Caco-2 (cell line): ENCODE measurements around the gene CMC2. TPM values are rescaled to one million over a fixed set of nuclear protein-coding genes. Genes with fewer than 3 reads are reported as not detected.

Experiments used
- BruUV-seq: library from RNA; stranded (reverse); fragments of 400-500 nt; replicated peaks from 2 replicates; lab custom pipeline; 2021; lab: Mats Ljungman, UMichigan
- CTCF ChIA-PET: fragments of 300-600 bp; sonication (Branson Sonifier 250); formaldehyde crosslinking; loops from one replicate; lab custom pipeline; 2022; ENCODE audit warnings: antibody characterized with exemption; lab: Charles Lee
- POLR2A ChIA-PET: fragments of 300-600 bp; sonication (Branson Sonifier 250); formaldehyde crosslinking; loops from one replicate; lab custom pipeline; 2022; ENCODE audit warnings: antibody characterized with exemption; lab: Charles Lee
- DNase-seq, 2 experiments: peaks; one replicate each; pipeline versions ENCODE4 v3.0.0 to v3.0.0-alpha.2; 2020 to 2022
- H3K27me3 ChIP-seq: replicated peaks from 2 replicates; pipeline ENCODE4 v1.6.0; 2011; ENCODE audit warnings: low read length; ENCODE audit not compliant: control insufficient read depth, insufficient read depth
- H3K36me3 ChIP-seq: 2 replicates; pipeline ENCODE4 v1.5.1; 2011; ENCODE audit warnings: low read length; ENCODE audit not compliant: control insufficient read depth, insufficient read depth
- H3K4me1 ChIP-seq: fragments of 250-450 bp; sonication (Bioruptor Pico); 2 replicates; pipeline ENCODE4 v1.5.1; 2020; ENCODE audit warnings: mild to moderate bottlenecking
- H3K4me3 ChIP-seq: 2 replicates; pipeline ENCODE4 v1.5.1; 2011; ENCODE audit warnings: low read depth, mild to moderate bottlenecking, control low read depth, low read length
- H3K9me3 ChIP-seq: fragments of 250-450 bp; sonication (Bioruptor Pico); 2 replicates; pipeline ENCODE4 v1.5.1; 2020; ENCODE audit warnings: mild to moderate bottlenecking, moderate library complexity
- H3K27ac Mint-ChIP-seq: one replicate; pipeline ENCODE4 v1.8.0; 2022; ENCODE audit warnings: mixed read lengths; ENCODE audit not compliant: unreplicated experiment
- H3K27me3 Mint-ChIP-seq: one replicate; pipeline ENCODE4 v1.8.0; 2022; ENCODE audit warnings: mixed read lengths; ENCODE audit not compliant: insufficient read depth, unreplicated experiment
- H3K36me3 Mint-ChIP-seq: one replicate; pipeline ENCODE4 v1.8.0; 2022; ENCODE audit warnings: mild to moderate bottlenecking, mixed read lengths; ENCODE audit not compliant: insufficient read depth, unreplicated experiment
- H3K4me1 Mint-ChIP-seq: one replicate; pipeline ENCODE4 v1.8.0; 2022; ENCODE audit warnings: low read depth, mixed read lengths; ENCODE audit not compliant: unreplicated experiment
- H3K4me3 Mint-ChIP-seq: one replicate; pipeline ENCODE4 v1.8.0; 2022; ENCODE audit warnings: mild to moderate bottlenecking, moderate library complexity, mixed read lengths; ENCODE audit not compliant: unreplicated experiment
- H3K9me3 Mint-ChIP-seq: one replicate; pipeline ENCODE4 v1.8.0; 2022; ENCODE audit warnings: mixed read lengths; ENCODE audit not compliant: unreplicated experiment
- intact Hi-C: fragments of 100-400 bp; cut with micrococcal nuclease; formaldehyde crosslinking; loops from one replicate; pipeline ENCODE4 v1.10.0; 2022; ENCODE audit not compliant: unreplicated experiment
- total RNA-seq: library from RNA; stranded (reverse); gene quantifications from 2 replicates; pipeline ENCODE4 v1.2.3, GENCODE V29; 2022
- TF ChIP-seq, protein P1 (sequence below), 2 experiments: fragments of 200-600 bp in 1 of 2; IDR thresholded peaks; 1 replicate in 1 of 2; 2 replicates in 1 of 2; pipeline versions ENCODE4 v1.5.1 to v1.8.0; 2011 to 2022; ENCODE audit warnings: antibody characterized with exemption in 1 of 2, control low read depth in 1 of 2, inconsistent platforms in 1 of 2, low read depth in 1 of 2, low read length in 1 of 2, mild to moderate bottlenecking in 1 of 2, moderate library complexity in 1 of 2; ENCODE audit not compliant: insufficient read depth in 1 of 2, severe bottlenecking in 1 of 2, unreplicated experiment in 1 of 2

Gene CMC2
- total RNA-seq, 1 experiment from 2014 or later = 94.1 TPM

DNA sequence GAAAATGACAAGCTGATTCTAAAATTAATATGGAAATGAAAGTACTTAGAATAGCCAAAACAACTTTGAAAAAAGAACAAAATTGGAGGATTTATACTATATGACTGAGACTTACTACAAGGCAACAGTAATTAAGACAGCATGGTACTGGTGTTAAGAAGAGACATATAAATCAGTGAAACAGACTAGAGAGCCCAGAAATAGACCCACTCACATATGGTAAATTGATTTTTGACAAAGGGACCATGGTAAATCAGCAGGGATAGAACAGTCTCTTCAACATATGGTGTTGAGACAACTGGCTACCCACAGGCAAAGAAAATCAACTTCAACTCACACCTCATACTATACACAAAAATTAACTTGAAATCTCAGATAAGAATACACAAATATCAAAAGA lies 12.9 kb downstream of the CMC2 start:
- Mint-ChIP-seq H3K4me3 (peak overlapping the region; percentile 62), H3K27ac (peak overlapping the region; percentile 91), H3K9me3 (no peaks in the 10 kb centered on the region), H3K36me3 (peaks cover 19% of the 10 kb centered on the region), H3K27me3 (no peaks in the 10 kb centered on the region), H3K4me1 (peaks cover 67% of the 10 kb centered on the region)
- no peak for DNase-seq
- H3K36me3 ChIP-seq = 0 out of 2 replicates have a peak, but pooled peaks cover 1% of the 10 kb centered on the region
- H3K27me3 ChIP-seq = no peaks in the 10 kb centered on the region
- TSS peak; percentile 90 for BruUV-seq
- no peak overlapping the region for H3K4me3 ChIP-seq
- TF ChIP-seq, protein P1, sequence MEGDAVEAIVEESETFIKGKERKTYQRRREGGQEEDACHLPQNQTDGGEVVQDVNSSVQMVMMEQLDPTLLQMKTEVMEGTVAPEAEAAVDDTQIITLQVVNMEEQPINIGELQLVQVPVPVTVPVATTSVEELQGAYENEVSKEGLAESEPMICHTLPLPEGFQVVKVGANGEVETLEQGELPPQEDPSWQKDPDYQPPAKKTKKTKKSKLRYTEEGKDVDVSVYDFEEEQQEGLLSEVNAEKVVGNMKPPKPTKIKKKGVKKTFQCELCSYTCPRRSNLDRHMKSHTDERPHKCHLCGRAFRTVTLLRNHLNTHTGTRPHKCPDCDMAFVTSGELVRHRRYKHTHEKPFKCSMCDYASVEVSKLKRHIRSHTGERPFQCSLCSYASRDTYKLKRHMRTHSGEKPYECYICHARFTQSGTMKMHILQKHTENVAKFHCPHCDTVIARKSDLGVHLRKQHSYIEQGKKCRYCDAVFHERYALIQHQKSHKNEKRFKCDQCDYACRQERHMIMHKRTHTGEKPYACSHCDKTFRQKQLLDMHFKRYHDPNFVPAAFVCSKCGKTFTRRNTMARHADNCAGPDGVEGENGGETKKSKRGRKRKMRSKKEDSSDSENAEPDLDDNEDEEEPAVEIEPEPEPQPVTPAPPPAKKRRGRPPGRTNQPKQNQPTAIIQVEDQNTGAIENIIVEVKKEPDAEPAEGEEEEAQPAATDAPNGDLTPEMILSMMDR (IDR thresholded peaks at IDR 0.05; ENCODE audit: insufficient read depth in 1 of 2, low read depth in 1 of 2, low read length in 1 of 2, severe bottlenecking in 1 of 2, unreplicated experiment in 1 of 2) = no peak
- H3K4me1 ChIP-seq = peaks cover 56% of the 10 kb centered on the region
- ChIA-PET CTCF (interaction anchor here (0.7 to 1.6 kb wide), 4 partner anchors 11 to 1373 kb away, joined by 3 to 12 read pairs (median 8); partner anchors contain the start of gene ATMIN), POLR2A (interaction anchor here (0.5 to 1.3 kb wide), 4 partner anchors 8 to 83 kb away, joined by 3 to 4 read pairs (median 4); partner anchors contain the start of genes C16orf46, CENPN and CMC2)
- intact Hi-C loops = loop anchor here (1.0 kb wide), 2 partner anchors 12 to 20 kb away; partner anchors contain the start of gene CMC2
- H3K9me3 ChIP-seq = no peaks in the 10 kb centered on the region

DNA sequence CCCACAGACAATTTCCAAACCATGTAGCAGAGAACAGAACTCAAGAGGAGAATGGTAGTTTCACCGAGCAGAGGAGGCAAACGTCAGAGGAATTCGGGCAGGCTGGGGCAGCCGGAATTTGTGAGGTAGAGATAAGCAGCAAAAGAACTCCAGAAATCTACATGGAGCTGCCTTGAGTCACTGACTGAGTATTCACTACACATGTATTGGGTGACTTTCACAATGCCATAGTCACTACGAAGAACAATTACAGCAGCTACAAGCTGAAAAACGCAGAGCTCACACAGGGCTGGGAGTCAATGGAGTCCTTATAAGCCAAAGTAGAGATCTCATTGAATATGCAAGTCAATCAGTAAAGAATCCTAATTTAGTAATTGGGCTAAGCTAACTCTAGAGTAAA lies 13.4 kb downstream of the CMC2 start:
- DNase-seq = peak; percentile 81 to 84
- Histone ChIP-seq H3K27me3 (no peaks in the 10 kb centered on the region), H3K36me3 (0 out of 2 replicates have a peak, but pooled peaks cover 1% of the 10 kb centered on the region), H3K4me1 (peaks cover 52% of the 10 kb centered on the region), H3K9me3 (no peaks in the 10 kb centered on the region), H3K4me3 (no peak overlapping the region)
- peak overlapping the region; percentile 91 for H3K27ac Mint-ChIP-seq
- no peaks in the 10 kb centered on the region for H3K27me3 Mint-ChIP-seq
- TF ChIP-seq, protein P1 (IDR thresholded peaks at IDR 0.05; ENCODE audit: insufficient read depth in 1 of 2, low read depth in 1 of 2, low read length in 1 of 2, severe bottlenecking in 1 of 2, unreplicated experiment in 1 of 2) = no peak
- H3K4me1 Mint-ChIP-seq = peaks cover 62% of the 10 kb centered on the region
- CTCF ChIA-PET = interaction anchor here (1.0 to 1.6 kb wide), 4 partner anchors 11 to 44 kb away, joined by 3 to 12 read pairs (median 5); partner anchors contain the start of gene ATMIN
- POLR2A ChIA-PET = interaction anchor here (0.6 to 1.3 kb wide), 4 partner anchors 11 to 453 kb away, joined by 3 to 8 read pairs (median 4); partner anchors contain the start of genes C16orf46, CENPN and CMC2
- no TSS peak for BruUV-seq
- intact Hi-C loops = loop anchor here (1.0 kb wide), 2 partner anchors 13 to 19 kb away; partner anchors contain the start of gene CMC2
- H3K4me3 Mint-ChIP-seq = peak overlapping the region; percentile 62
- H3K9me3 Mint-ChIP-seq = no peaks in the 10 kb centered on the region
- H3K36me3 Mint-ChIP-seq = peaks cover 18% of the 10 kb centered on the region

DNA sequence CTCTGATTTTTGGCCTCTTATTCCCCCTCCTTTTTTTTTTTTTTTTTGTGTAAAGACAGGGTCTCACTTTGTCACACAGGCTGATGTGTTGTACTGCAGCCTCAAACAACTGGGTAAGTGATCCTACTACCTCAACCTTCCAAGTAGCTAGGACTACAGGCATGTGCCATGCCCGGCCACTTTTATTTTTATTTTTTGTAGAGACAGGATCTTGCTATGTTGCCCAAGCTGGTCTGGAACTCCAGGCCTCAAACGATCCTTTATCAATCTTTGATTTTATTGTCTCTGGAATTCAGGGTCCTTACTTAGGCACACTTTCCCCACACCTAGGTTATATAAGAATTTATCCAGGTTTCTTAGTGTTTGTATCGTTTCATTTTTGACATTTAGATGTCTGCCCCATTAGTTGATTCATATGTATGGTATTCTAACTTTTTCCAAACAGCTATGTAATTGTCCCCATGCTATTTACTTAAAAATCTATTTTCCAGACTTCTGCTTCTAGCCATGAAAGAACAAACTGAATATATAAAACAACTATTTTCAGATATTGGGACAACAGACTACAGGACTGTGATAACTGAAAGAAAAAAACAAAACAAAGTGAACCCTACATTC lies 13.9 kb downstream of the CMC2 start:
- no peak for DNase-seq
- BruUV-seq = TSS peak; percentile 39
- POLR2A ChIA-PET = interaction anchor here (0.6 to 1.3 kb wide), 3 partner anchors 12 to 453 kb away, joined by 4 to 8 read pairs (median 4); partner anchors contain the start of gene C16orf46
- Histone ChIP-seq H3K4me1 (peaks cover 50% of the 10 kb centered on the region), H3K4me3 (no peak overlapping the region), H3K36me3 (0 out of 2 replicates have a peak, but pooled peaks cover 1% of the 10 kb centered on the region), H3K27me3 (no peaks in the 10 kb centered on the region), H3K9me3 (no peaks in the 10 kb centered on the region)
- H3K9me3 Mint-ChIP-seq = no peaks in the 10 kb centered on the region
- peak overlapping the region; percentile 91 for H3K27ac Mint-ChIP-seq
- no peaks in the 10 kb centered on the region for H3K27me3 Mint-ChIP-seq
- TF ChIP-seq, protein P1 (IDR thresholded peaks at IDR 0.05; ENCODE audit: insufficient read depth in 1 of 2, low read depth in 1 of 2, low read length in 1 of 2, severe bottlenecking in 1 of 2, unreplicated experiment in 1 of 2) = no peak
- peaks cover 18% of the 10 kb centered on the region for H3K36me3 Mint-ChIP-seq
- CTCF ChIA-PET = interaction anchor here (1.0 to 1.6 kb wide), 4 partner anchors 12 to 44 kb away, joined by 3 to 12 read pairs (median 5); partner anchors contain the start of gene ATMIN
- H3K4me3 Mint-ChIP-seq = peak overlapping the region; percentile 62
- peaks cover 62% of the 10 kb centered on the region for H3K4me1 Mint-ChIP-seq
- intact Hi-C loops = loop anchor here (1.0 kb wide), 2 partner anchors 14 to 18 kb away; partner anchors contain the start of gene CMC2
